PFSK-1 (cell line): ENCODE data around the gene SCO1.

Source experiments
- FOXP2 ChIP-seq: optimal IDR thresholded peaks from 2 replicates; pipeline ENCODE3; 2011; ENCODE audit warnings: borderline replicate concordance, control low read depth, inconsistent platforms; ENCODE audit not compliant: insufficient read depth; ENCODE audit errors: extremely low read length, extremely low read depth
- POLR2AphosphoS5 ChIP-seq: IDR thresholded peaks from 2 replicates; pipeline ENCODE4 v1.6.1; 2012; ENCODE audit warnings: low read depth, mild to moderate bottlenecking, control low read depth, low read length, moderate library complexity
- REST ChIP-seq, 2 experiments: IDR thresholded peaks; 2 replicates each; pipeline versions ENCODE4 v1.6.1 to v1.8.0; 2011 to 2012; ENCODE audit warnings: low read depth in 2 of 2, low read length in 2 of 2, control low read depth in 1 of 2, inconsistent platforms in 1 of 2, mild to moderate bottlenecking in 1 of 2, moderate library complexity in 1 of 2; ENCODE audit not compliant: insufficient read depth in 1 of 2
- SIN3A ChIP-seq: IDR thresholded peaks from 2 replicates; pipeline ENCODE4 v1.6.1; 2012; ENCODE audit warnings: mild to moderate bottlenecking, low read length, moderate library complexity, borderline replicate concordance; ENCODE audit not compliant: insufficient read depth
- TAF1 ChIP-seq: IDR thresholded peaks from 2 replicates; pipeline ENCODE4 v1.6.1; 2012; ENCODE audit warnings: low read length, control low read depth, borderline replicate concordance; ENCODE audit not compliant: insufficient read depth

- TF ChIP-seq SIN3A (no peak), POLR2AphosphoS5 (no peak), TAF1 (no peak), REST (IDR thresholded peaks at IDR 0.05; ENCODE audit: insufficient read depth in 1 of 2, low read depth in 2 of 2, low read length in 2 of 2) (no peak), FOXP2 (no peak)
Measured at GRCh38 chr17:10657879-10658278, 39.5 kb downstream of the SCO1 start.
